ENCODE results near the gene ILF2.

- TF ChIP-seq CTCF (IDR thresholded peaks at IDR 0.05 in 4 of 5, conservative IDR thresholded peaks at IDR 0.05 in 1 of 5) (no peak), POLR2A (IDR thresholded peaks at IDR 0.05) (no peak)
Measured at GRCh38 chr1:153633161-153633753, 37.5 kb downstream of the ILF2 start.
